ENCODE measurements around the gene AHCYL2.
"Not testable (repeated sequence)": the region's sequence is repeated elsewhere in the genome, so short reads cannot be mapped to it uniquely, and the experiment has no call there.

The AHCYL2 gene

GRCh38 chr7:129383542-129384132, 158.8 kb downstream of the AHCYL2 start:
- DNase-seq (ENCODE audit: low read depth in 3 of 3): no peak

GRCh38 chr7:129385116-129385515, 160.3 kb downstream of the AHCYL2 start:
- DNase-seq (ENCODE audit: low read depth in 3 of 3): no peak

GRCh38 chr7:129385598-129385997, 160.8 kb downstream of the AHCYL2 start:
- DNase-seq (ENCODE audit: low read depth in 3 of 3): no peak

DNA sequence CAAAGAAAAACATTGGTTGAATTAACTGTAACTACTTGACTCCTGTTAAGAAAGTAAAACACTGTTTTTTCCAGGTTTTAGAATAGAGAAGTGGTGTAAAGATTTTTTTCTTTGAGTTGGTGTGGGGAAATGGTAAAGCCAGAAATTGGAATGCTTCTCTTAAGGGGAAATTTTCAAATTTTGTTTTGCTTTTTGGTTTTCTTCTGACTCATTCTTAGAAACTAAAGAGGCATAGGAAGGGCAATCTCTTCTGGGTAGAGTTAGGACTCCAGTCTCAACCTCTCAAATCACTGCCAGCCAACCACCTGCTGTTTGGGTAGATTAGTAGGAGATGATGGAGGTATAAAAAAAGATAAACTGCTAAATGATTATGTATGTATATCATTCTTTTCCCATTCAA, 161.7 kb downstream of the AHCYL2 start:
- no peak for DNase-seq (ENCODE audit: low read depth in 3 of 3)

GRCh38 chr7:129387537-129387936, 162.7 kb downstream of the AHCYL2 start:
- DNase-seq (ENCODE audit: low read depth in 3 of 3): no peak

DNA sequence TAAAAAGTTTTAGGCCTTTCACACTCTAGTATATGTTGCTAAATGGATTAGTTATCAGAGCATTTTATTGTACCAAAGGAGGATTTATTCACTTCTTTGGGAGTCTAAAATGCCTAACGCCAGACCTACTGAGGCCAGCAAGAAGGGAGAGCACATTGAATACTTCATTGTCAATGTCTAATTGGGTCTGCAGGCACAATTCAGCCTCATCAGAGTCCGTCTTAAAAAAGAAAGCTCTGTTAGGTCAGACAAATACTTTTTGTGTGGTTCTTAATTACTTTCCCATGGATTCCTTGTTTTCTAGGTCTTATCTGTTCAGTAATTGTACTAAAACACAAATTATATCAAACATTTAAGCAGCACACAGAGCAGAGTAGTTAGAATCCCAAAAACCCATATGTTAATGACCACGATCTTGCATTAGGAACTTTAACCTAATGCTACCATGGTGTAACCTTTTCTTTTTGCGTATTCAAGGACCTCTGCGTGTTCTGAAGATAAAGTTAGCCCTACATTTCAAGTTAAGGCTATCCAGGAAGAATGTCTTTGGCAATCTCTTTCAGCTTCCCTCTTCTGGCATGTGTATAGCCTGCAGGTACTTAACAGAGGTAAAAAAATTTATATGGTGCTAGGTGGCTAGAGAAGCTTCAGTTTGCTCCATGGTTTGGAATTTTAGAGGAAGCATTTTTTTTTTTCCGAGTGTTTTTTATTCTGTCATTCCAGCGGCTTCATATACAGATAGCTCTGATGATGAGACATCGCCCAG, 163.7 kb downstream of the AHCYL2 start:
- DNase-seq (ENCODE audit: low read depth in 3 of 3): no peak

GRCh38 chr7:129389829-129390228, 165.0 kb downstream of the AHCYL2 start:
- no peak for DNase-seq (ENCODE audit: low read depth in 3 of 3)

DNA sequence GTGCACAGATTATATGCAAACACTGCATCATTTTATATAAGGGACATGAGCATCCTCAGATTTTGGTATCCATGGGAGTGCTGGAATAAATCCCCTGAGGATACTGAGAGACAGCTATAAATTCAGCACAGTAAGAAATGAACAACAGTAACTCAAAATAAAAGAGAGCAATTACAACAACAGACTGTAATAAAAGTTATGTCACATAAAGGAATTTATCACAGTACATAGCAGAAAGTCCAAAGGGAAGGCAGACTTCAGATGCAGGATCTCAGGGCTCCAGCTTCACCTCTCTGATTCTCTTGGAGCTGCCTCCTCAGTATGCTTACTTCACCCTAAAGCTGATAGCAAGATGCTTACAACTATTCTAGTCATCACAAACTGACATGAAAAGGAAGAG, 165.5 kb downstream of the AHCYL2 start:
- DNase-seq (ENCODE audit: low read depth in 3 of 3): no peak

- no peak for DNase-seq (ENCODE audit: low read depth in 3 of 3)
Measured at GRCh38 chr7:129391546-129392171, 166.8 kb downstream of the AHCYL2 start.

GRCh38 chr7:129393255-129393654, 168.4 kb downstream of the AHCYL2 start:
- DNase-seq (ENCODE audit: low read depth in 3 of 3): no peak

GRCh38 chr7:129394101-129394500, 169.3 kb downstream of the AHCYL2 start:
- DNase-seq (ENCODE audit: low read depth in 3 of 3): no peak

DNA sequence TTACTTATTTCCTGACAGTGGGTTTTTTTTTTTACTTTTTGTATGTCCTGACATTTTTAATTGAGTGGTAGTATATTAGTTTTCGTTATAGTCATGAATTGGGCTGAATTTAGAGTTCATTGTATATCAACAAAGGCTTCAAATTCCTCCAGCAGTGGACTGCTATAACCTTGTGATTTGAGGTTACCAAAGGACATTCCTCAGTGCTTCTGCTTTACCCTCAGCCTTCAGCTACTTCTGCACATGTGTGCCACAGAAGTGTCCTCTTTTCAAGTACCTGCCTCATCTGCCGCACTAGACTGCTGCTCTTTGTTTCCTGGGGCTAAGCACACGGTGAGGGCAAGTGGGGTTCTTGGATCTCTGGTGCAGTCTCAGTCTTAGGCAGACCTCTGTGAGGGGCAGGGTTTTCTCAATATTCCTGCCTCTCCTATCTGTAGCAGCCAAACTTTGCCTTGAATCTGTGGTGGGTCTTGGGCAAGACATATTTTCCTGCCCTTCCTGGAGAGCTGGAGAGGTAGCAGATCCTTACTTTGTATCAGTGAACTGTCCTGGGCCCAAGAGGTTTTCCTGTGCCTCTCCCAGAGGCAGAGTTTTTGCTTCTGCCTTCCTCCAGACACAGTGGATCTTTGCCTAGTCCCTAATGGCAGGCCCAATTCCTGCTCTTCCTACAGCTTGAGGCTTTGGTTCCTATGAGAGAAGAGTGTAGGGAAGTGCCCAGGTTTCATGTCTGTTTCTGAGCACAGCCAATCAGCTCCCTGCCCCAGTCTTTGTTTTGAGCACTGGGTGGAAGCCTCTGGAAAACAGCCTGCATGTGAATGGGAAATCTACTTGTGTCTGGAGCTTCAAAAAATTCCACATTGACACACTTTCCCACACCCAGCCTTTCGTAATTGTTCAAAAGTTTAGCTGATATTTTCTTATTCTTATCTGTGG, 170.4 kb downstream of the AHCYL2 start:
- no peak for DNase-seq (ENCODE audit: low read depth in 3 of 3)

DNA sequence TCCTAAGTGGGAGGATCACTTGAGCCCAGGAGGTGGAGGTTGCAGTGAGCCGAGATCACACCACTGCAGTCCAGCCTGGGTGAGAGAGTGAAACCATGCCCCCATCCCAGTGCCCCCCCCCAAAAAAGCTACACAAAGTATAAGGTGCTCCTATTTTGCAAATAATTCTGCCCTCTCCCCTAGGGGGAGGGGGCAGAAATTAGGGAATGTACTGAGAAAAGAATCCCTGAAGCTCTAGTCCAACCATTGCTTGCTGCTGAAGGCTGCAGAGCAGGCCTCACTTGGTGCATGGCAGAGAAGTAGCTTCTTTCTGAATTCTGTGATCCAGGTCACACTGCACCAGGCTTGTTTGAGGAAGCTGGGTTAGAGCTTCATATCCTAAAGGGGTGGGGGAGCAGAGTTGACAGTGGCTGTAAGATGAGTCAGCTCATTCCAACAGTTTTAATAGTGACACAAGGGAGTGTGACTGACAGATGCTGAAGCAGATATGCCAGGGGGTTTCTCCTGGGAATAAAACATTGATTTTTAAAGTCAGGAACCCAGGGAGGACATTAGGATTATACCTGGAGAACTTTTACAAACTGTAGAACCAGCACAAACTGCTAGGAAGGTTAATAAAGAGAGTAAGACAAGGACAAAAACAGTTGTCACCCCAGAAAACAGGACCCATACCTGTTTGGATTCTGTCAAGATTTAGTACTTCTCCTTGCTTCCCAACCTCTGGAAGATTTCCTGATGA, 176.6 kb downstream of the AHCYL2 start:
- no peak for DNase-seq (ENCODE audit: low read depth in 3 of 3)

DNA sequence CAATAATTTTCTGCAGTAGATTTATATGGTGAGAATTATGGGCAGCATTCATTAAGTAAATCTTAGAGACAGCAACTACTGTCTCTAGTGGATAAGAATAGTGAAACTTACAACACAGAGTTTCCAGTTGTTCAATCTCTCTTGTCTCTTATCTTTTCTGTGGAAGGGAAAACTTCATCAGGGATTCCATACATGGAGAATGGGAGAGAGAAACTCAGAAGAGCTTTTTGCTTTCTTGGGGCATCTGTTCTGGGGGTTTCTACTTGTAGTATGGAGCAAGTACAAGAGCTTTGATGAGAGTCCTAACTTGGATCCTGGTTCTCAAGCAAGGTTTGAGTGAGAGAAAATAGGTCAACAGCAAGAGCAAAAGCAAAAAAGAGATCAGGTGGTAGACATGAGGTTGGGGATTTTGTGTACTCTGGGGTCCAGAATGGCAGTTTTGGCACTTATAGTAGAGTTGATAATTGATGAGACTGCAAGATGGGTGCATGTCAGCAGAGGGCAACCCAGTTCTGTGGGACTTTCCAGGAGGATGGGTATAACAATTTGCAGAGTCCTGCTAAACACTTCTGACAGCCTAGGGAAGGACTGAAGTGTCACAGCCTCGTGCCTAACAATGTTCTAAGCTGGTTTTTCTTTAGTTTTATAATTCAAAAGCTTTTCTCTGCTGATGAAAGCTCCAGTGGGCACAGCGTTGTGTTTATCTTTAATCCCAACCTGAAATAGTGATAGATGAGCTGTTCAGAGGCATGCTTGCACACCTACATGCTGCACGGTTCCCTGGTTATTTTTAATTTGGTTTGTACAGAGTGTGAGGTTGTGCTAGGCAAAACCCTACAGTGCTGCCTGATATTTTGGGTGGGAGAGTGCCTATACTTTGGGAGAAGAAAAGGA, 177.4 kb downstream of the AHCYL2 start:
- no peak for DNase-seq (ENCODE audit: low read depth in 3 of 3)

- DNase-seq (ENCODE audit: low read depth in 3 of 3): no peak
Measured at GRCh38 chr7:129405527-129405926, 180.7 kb downstream of the AHCYL2 start.

DNA sequence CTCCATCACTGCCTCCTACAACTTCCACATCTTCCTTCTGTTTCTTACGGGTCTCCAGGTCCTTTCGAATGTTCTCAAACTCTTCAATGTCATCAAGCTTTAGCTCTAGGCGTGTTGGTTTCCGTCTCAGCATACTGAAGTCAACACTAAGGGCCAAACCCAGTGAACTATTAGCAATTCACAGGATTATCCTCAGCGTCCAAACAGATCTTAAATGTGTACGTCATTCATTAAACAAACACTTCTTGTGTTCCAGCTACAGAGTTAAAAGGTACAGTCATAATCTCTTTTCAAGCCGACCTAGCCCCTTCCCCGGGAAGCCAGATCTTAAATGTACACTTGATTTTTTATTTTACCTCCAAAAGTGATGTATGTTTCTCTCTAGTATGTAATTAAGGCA, 185.4 kb downstream of the AHCYL2 start:
- not testable (repeated sequence) for DNase-seq (ENCODE audit: low read depth in 3 of 3)

GRCh38 chr7:129412501-129412900, 187.7 kb downstream of the AHCYL2 start:
- DNase-seq (ENCODE audit: low read depth in 3 of 3): no peak

GRCh38 chr7:129417073-129417472, 192.2 kb downstream of the AHCYL2 start:
- DNase-seq (ENCODE audit: low read depth in 3 of 3): no peak

DNA sequence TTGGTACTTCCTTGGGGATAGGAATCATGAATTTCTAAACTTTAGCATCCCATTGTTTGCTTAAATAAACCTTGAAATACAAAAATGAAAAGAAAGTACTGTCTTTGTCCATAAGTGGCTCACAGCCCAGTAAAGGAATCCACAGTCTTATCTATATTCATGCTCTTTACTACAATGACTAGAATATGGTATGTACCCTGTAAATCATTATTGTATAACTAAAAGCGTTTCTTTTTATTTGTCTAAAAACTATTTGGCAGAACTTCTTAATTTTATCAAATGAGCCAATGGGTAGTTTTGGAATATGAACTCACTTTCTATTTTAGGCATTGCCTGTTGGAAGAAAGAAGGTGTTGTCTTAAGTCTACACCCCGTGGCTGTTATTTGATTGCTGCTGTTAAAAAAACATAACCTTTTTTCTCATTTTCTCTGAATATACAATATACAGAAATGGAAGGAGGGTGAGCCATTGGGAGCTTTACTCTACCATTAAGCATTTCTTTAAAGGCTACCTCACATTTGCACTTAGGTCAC, 197.0 kb downstream of the AHCYL2 start:
- DNase-seq (ENCODE audit: low read depth in 3 of 3): no peak

DNA sequence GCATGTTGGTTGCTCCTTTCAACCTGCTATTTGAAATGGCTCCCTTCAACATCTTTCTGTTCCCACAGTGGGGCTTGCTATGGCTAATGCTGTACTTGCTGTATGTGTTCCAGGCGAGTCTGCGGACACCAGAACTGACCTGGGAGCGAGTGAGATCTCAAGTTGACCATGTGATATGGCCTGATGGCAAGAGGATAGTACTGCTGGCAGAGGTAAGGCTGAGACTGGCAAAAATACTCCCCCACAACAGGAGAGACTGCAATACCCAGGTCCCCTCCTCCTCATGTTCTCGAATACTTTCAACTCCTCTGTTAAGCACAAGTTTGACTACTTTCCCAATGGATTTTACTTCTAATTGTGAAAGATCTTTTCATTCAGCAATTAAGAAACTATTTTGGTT, 197.9 kb downstream of the AHCYL2 start:
- DNase-seq (ENCODE audit: low read depth in 3 of 3): no peak
